C4-2B (cell line): ENCODE data around the gene AMPH.

Experiments used
- ZFX ChIP-seq: fragments of 450-650 bp; IDR thresholded peaks from 2 replicates; pipeline ENCODE4 v1.6.1; 2017
- TF ChIP-seq, protein P1 (sequence below): fragments of 450-650 bp; conservative IDR thresholded peaks from 2 replicates; pipeline ENCODE4 v1.5.1; 2017; ENCODE audit warnings: mild to moderate bottlenecking

DNA sequence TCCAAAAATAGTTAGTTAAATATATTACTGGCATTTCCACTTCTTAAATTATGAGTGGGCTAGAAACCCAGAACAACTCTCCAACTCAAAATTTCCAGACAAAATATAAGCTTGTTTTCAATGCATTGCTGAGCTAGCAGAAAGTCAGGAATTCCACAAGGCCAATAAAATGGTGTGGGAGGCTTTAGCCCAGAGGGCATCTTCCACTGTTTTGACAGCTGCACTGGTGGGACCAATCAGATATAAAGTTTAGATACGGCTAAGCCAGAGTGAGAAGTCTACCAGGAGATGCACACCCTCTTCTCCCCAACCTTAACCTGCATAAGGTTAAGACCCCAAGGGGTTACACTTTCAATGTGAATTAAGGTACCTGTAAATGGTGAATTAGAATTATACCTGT, 76.6 kb downstream of the AMPH start:
- TF ChIP-seq, protein P1, sequence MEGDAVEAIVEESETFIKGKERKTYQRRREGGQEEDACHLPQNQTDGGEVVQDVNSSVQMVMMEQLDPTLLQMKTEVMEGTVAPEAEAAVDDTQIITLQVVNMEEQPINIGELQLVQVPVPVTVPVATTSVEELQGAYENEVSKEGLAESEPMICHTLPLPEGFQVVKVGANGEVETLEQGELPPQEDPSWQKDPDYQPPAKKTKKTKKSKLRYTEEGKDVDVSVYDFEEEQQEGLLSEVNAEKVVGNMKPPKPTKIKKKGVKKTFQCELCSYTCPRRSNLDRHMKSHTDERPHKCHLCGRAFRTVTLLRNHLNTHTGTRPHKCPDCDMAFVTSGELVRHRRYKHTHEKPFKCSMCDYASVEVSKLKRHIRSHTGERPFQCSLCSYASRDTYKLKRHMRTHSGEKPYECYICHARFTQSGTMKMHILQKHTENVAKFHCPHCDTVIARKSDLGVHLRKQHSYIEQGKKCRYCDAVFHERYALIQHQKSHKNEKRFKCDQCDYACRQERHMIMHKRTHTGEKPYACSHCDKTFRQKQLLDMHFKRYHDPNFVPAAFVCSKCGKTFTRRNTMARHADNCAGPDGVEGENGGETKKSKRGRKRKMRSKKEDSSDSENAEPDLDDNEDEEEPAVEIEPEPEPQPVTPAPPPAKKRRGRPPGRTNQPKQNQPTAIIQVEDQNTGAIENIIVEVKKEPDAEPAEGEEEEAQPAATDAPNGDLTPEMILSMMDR = no peak
- no peak for TF ChIP-seq ZFX
